ENCODE results near the gene TTC7B.

Gene TTC7B

DNA sequence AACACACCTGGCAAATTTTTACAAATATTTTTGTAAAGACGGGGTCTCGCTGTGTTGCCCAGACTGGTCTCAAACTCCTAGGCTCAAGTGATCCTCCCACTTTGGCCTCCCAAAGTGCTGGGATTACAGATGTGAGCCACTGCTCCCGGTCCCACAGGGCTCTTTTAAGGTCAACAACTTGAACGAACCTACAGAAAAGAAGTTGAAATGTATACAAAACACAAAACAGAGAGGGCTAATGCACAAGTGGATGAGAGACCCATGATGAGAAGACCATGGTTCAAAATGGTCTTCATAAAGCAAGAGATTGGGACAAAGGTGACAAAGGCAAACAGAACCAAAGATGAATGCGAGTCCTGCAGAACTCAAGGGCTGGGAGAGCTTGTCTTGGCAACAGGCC, 328.0 kb downstream of the TTC7B start:
- TF ChIP-seq, protein P1, sequence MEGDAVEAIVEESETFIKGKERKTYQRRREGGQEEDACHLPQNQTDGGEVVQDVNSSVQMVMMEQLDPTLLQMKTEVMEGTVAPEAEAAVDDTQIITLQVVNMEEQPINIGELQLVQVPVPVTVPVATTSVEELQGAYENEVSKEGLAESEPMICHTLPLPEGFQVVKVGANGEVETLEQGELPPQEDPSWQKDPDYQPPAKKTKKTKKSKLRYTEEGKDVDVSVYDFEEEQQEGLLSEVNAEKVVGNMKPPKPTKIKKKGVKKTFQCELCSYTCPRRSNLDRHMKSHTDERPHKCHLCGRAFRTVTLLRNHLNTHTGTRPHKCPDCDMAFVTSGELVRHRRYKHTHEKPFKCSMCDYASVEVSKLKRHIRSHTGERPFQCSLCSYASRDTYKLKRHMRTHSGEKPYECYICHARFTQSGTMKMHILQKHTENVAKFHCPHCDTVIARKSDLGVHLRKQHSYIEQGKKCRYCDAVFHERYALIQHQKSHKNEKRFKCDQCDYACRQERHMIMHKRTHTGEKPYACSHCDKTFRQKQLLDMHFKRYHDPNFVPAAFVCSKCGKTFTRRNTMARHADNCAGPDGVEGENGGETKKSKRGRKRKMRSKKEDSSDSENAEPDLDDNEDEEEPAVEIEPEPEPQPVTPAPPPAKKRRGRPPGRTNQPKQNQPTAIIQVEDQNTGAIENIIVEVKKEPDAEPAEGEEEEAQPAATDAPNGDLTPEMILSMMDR (IDR thresholded peaks at IDR 0.05; ENCODE audit: borderline replicate concordance, insufficient read depth, low read depth, low read length) = no peak
- H3K4me3 ChIP-seq (ENCODE audit: low read depth, low read length) = no peak overlapping the region

DNA sequence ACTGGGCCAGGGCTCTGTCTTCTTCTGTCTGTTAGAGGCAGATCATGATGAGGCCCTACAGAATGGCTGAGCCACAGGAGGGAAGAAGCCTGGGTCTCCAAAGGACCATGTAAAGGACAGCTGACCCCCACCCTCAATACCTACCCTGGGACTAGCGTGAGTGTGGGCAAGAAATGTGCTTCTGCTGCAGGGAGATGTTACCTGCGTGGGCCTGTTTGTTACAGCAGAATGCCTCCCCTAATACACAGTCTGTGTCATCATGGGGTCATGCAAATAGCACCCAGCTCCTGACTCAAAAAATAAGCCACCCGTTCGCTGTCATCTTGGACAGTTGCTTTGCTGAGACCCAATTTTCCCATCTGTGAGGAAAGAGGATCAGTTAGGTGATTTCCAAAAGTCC, 328.8 kb downstream of the TTC7B start:
- TF ChIP-seq, protein P1 (IDR thresholded peaks at IDR 0.05; ENCODE audit: borderline replicate concordance, insufficient read depth, low read depth, low read length) = no peak

DNA sequence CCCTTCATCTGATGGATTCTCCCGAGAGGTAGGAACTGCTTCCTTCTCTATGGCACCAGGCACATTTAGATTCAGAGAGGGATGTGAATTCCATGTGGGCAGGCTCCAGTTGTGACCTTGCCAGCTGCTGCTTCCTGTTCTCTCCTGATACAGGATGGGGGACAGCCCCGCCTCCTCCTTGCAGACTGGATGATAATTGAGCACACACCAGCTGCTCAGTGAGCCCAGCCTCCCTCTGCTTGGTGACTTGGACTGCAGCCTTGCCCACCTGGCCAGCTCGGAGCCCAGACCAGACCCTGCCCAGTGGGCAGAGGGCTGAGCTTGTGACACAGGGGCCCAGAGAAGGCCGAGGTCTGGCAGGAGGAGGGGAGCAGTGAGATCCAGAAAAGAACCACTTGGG, 329.2 kb downstream of the TTC7B start:
- no peak overlapping the region for H3K4me3 ChIP-seq (ENCODE audit: low read depth, low read length)
- TF ChIP-seq, protein P1 (IDR thresholded peaks at IDR 0.05; ENCODE audit: borderline replicate concordance, insufficient read depth, low read depth, low read length) = no peak

More for the DNA sequence above, 328.8 kb downstream of the TTC7B start:
- no peak overlapping the region for H3K4me3 ChIP-seq (ENCODE audit: low read depth, low read length)

DNA sequence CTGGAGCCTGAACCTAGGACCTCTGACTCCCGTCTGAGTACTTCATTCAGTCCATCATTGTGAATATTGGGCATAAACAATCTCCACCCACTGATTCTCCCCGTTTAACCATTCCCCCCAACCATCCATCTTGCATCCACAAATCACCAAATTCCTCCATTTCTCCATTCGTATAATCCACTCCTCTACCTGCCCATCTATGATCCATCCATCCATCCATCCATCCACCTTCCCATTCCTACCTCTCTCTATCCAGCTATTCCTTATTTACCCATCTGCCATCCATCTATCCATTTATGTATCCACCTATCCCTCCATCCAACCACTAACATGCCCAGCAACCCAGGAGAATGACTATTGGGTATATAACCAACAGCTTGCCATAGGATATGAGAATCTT, 331.9 kb downstream of the TTC7B start:
- H3K4me3 ChIP-seq (ENCODE audit: low read depth, low read length) = no peak overlapping the region
- TF ChIP-seq, protein P1 (IDR thresholded peaks at IDR 0.05; ENCODE audit: borderline replicate concordance, insufficient read depth, low read depth, low read length) = no peak

DNA sequence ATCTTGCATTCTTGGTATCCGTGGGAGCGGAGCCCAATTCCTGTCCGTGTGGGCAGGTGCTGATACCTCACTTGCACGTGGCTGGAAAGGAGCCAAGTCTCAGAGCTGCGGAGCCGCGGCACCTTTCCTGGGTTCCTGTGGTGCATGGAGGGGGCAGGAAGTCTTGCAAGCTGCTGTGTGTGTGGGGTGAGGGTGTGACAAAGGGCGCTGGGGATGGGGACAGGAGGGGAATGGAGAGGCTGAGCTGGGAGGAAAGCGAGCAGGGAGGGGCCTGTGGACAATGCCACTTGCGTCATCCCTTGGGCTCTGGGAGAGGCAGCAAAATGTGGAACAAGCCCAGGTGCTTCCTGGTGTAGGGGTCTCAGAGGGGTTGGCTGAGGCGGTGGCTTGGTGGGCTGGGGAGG, 332.7 kb downstream of the TTC7B start:
- H3K4me3 ChIP-seq (ENCODE audit: low read depth, low read length) = no peak overlapping the region
- TF ChIP-seq, protein P1 (IDR thresholded peaks at IDR 0.05; ENCODE audit: borderline replicate concordance, insufficient read depth, low read depth, low read length) = no peak

DNA sequence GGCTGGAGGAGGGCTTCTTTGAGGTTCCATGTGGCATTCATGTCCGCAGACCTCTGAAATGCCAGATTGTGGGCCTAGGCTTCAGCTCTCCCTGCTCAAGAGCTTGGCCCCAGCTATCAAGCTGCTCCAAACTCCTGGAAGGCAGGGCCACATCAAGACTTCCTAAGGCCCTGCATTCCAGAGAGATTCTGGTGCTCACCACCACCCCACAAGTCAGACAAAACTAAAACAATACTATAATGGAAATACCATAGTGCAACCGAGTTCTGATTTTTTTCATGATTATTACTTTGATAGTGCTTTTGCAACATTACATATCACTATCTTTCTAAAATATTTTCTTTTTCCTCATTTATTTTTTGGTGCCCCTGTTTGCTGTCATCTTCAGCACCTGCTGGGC, 333.1 kb downstream of the TTC7B start:
- TF ChIP-seq, protein P1 (IDR thresholded peaks at IDR 0.05; ENCODE audit: borderline replicate concordance, insufficient read depth, low read depth, low read length) = no peak

DNA sequence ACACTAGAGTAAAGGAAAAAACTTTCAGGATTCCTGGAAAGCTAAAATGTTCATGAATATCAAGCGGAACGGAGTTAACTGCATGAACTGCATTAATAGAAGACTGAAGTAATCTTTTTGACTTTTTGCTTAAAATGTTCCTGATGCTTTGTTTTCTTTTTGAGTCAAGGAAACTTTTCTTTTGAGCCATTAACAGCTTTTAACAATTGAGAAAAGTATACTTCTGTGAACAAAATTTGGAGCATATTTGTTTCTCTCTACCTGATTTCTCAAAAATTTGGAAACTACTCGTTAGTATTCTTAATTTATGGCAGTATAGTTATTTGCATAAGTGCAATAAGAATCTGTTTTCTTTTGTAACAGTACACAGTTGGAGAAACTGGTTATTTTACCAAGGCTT, 340.9 kb downstream of the TTC7B start:
- TF ChIP-seq, protein P1 (IDR thresholded peaks at IDR 0.05; ENCODE audit: borderline replicate concordance, insufficient read depth, low read depth, low read length) = no peak
- H3K4me3 ChIP-seq (ENCODE audit: low read depth, low read length) = no peak overlapping the region

More for the DNA sequence above, 333.1 kb downstream of the TTC7B start:
- no peak overlapping the region for H3K4me3 ChIP-seq (ENCODE audit: low read depth, low read length)
